Stomach (tissue), 9 donors: ENCODE results near the gene VEZT. TPM values are rescaled to one million over a fixed set of nuclear protein-coding genes. Genes with fewer than 3 reads are reported as not detected.

Experiments
- DNase-seq, 2 donors: peaks; one replicate each; pipeline versions ENCODE4 v3.0.0 to v3.0.0-alpha.2; 2013 to 2019
- H3K27ac ChIP-seq, 5 donors: fragments of 200-600 bp in 4 of 5; sonication (generic) in 4 of 5; one replicate each; pipeline ENCODE4 v1.5.1; 2013 to 2019; ENCODE audit warnings: mild to moderate bottlenecking in 1 of 5, moderate library complexity in 1 of 5
- H3K27me3 ChIP-seq, 3 donors: fragments of 200-600 bp; sonication (generic); one replicate each; pipeline ENCODE4 v1.5.1; 2017 to 2019; ENCODE audit warnings: mixed run types in 1 of 3
- H3K36me3 ChIP-seq, 4 donors: fragments of 200-600 bp; sonication (generic); 1 replicate in 3 of 4; 2 replicates in 1 of 4; pipeline ENCODE4 v1.5.1; 2016 to 2019
- H3K4me1 ChIP-seq, 4 donors: fragments of 200-600 bp; sonication (generic); one replicate each; pipeline ENCODE4 v1.5.1; 2016 to 2019
- H3K4me3 ChIP-seq, 4 donors: fragments of 200-600 bp; sonication (generic) in 3 of 4; one replicate each; pipeline ENCODE4 v1.5.1; 2016 to 2019; ENCODE audit warnings: mild to moderate bottlenecking in 1 of 4
- H3K9me3 ChIP-seq, 4 donors: fragments of 200-600 bp; sonication (generic); one replicate each; pipeline ENCODE4 v1.5.1; 2016 to 2019
- CTCF ChIP-seq, 7 experiments: fragments of 450-650 bp in 4 of 7; fragments of 200-600 bp in 3 of 7; sonication (generic) in 3 of 7; IDR thresholded peaks; one replicate each; pipeline ENCODE4 v1.5.1; 2016 to 2019; ENCODE audit warnings: antibody characterized with exemption in 7 of 7, control low read depth in 2 of 7, mild to moderate bottlenecking in 1 of 7
- EP300 ChIP-seq: sonication (generic); formaldehyde crosslinking; IDR thresholded peaks from one replicate; pipeline ENCODE4 v1.6.1; 2017; ENCODE audit warnings: antibody characterized with exemption
- POLR2A ChIP-seq, 4 donors: fragments of 450-650 bp; IDR thresholded peaks; one replicate each; pipeline ENCODE4 v1.6.1; 2016; ENCODE audit warnings: antibody characterized with exemption in 4 of 4, control low read depth in 2 of 4, mild to moderate bottlenecking in 1 of 4, moderate library complexity in 1 of 4
- POLR2AphosphoS5 ChIP-seq, 3 donors: sonication (generic); formaldehyde crosslinking; IDR thresholded peaks; one replicate each; pipeline ENCODE4 v1.6.1; 2016; ENCODE audit warnings: antibody characterized with exemption in 3 of 3
- WGBS, 5 donors: extraction: QIAGEN DNeasy Blood & Tissue Kit in 3 of 5; methylation state at CpG; one replicate each; pipeline versions ENCODE4 v1.1.5 to v1.1.7; 2013 to 2018; 5-methylcytosine and 5-hydroxymethylcytosine counted together
- intact Hi-C: fragments of 100-400 bp; cut with DNase I; formaldehyde crosslinking; loops from one replicate; pipeline ENCODE4 v1.15.1; 2023; ENCODE audit warnings: low total_unique reads
- polyA plus RNA-seq, 3 donors: library from polyadenylated mRNA; stranded (reverse); fragments of 200-250 nt; gene quantifications; one replicate each; pipeline ENCODE4 v1.2.3, GENCODE V29; 2013
- total RNA-seq, 5 donors: library from RNA; depleted of rRNA; stranded (reverse); fragments of >200 nt; gene quantifications; one replicate each; pipeline versions ENCODE4 v1.1.0 to v1.2.3, GENCODE V29; 2014 to 2016
- donor health status: healthy with polysubstance abuse.
- donor health status: Bipolar disorder and iron deficiency.
- donor health status: healthy.

VEZT gene
- total and polyA plus RNA-seq, 8 donors: 11.0 to 165 (median 46.7) TPM

- peaks cover 0 to 15% (median 9%) of the 10 kb centered on the region in 4 donors for H3K4me1 ChIP-seq
- no peak for DNase-seq
- no peak overlapping the region for H3K27ac ChIP-seq
- H3K27me3 ChIP-seq: no peaks in the 10 kb centered on the region
- peaks cover 20 to 71% (median 68%) of the 10 kb centered on the region in 4 donors for H3K36me3 ChIP-seq
- no peaks in the 10 kb centered on the region for H3K9me3 ChIP-seq
- TF ChIP-seq POLR2AphosphoS5 (IDR thresholded peaks at IDR 0.05) (no peak), POLR2A (IDR thresholded peaks at IDR 0.05) (no peak), EP300 (no peak), CTCF (IDR thresholded peaks at IDR 0.05) (no peak)
- H3K4me3 ChIP-seq: no peak overlapping the region
- 72 to 88% (median 73%) methylated on average over 3 of the region's 3 CpGs for WGBS, 5 donors
- intact Hi-C loops: no loop called here
Measured at GRCh38 chr12:95257541-95257940, 39.9 kb downstream of the VEZT start.

- H3K36me3 ChIP-seq: peaks cover 22 to 71% (median 68%) of the 10 kb centered on the region in 4 donors
- no peaks in the 10 kb centered on the region for H3K9me3 ChIP-seq
- H3K27me3 ChIP-seq: no peaks in the 10 kb centered on the region
- no peak overlapping the region for H3K27ac ChIP-seq
- no peak for TF ChIP-seq POLR2A (IDR thresholded peaks at IDR 0.05)
- no peak for TF ChIP-seq EP300
- no peak for TF ChIP-seq CTCF (IDR thresholded peaks at IDR 0.05)
- no peak for TF ChIP-seq POLR2AphosphoS5 (IDR thresholded peaks at IDR 0.05)
- no peak overlapping the region for H3K4me3 ChIP-seq
- peaks cover 0 to 15% (median 9%) of the 10 kb centered on the region in 4 donors for H3K4me1 ChIP-seq
- no peak for DNase-seq
- WGBS, 5 donors: 90 to 100% (median 97%) methylated on average over 2 of the region's 2 CpGs
- intact Hi-C loops: no loop called here
Measured at GRCh38 chr12:95258151-95258550, 40.5 kb downstream of the VEZT start.

DNA sequence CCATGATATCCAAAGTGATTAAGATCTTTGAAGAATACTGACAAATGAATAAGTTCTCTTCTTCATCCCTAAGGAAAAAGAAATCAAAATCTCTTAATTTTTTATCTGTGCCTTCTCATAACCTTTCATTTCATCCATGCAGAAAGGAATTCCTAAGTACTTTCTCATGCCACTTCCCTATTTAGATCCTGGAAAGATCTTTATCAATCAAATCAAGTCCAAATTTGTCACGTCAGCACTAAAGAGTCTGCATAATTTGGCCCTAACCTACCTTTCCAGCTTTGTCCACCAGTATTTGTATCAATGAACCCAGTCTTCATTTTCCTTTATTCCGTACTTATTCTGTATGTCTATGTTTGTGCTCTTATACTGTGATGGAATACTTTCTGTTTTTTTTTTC is 41.2 kb downstream of the VEZT start:
- DNase-seq: no peak
- no peaks in the 10 kb centered on the region for H3K9me3 ChIP-seq
- intact Hi-C loops: no loop called here
- no peak overlapping the region for H3K4me3 ChIP-seq
- WGBS, 5 donors: 64 to 86% (median 78%) methylated on average over 2 of the region's 2 CpGs
- H3K27me3 ChIP-seq: no peaks in the 10 kb centered on the region
- TF ChIP-seq EP300: no peak
- no peak for TF ChIP-seq POLR2AphosphoS5 (IDR thresholded peaks at IDR 0.05)
- no peak for TF ChIP-seq POLR2A (IDR thresholded peaks at IDR 0.05)
- TF ChIP-seq CTCF (IDR thresholded peaks at IDR 0.05): no peak
- peaks cover 0 to 15% (median 9%) of the 10 kb centered on the region in 4 donors for H3K4me1 ChIP-seq
- H3K27ac ChIP-seq: no peak overlapping the region
- H3K36me3 ChIP-seq: peaks cover 21 to 71% (median 68%) of the 10 kb centered on the region in 4 donors

GRCh38 chr12:95259368-95259767 is 41.8 kb downstream of the VEZT start:
- Histone ChIP-seq H3K36me3 (peaks cover 21 to 71% (median 68%) of the 10 kb centered on the region in 4 donors), H3K9me3 (no peaks in the 10 kb centered on the region), H3K4me3 (no peak overlapping the region), H3K27me3 (no peaks in the 10 kb centered on the region), H3K4me1 (peaks cover 0 to 15% (median 9%) of the 10 kb centered on the region in 4 donors), H3K27ac (no peak overlapping the region)
- TF ChIP-seq EP300 (no peak), CTCF (IDR thresholded peaks at IDR 0.05) (no peak), POLR2A (IDR thresholded peaks at IDR 0.05) (no peak), POLR2AphosphoS5 (IDR thresholded peaks at IDR 0.05) (no peak)
- DNase-seq: no peak
- 20 to 54% (median 37%) methylated on average over 1 of the region's 1 CpG for WGBS, 5 donors
- intact Hi-C loops: no loop called here
